ENCODE data around the gene MAP4K3. TPM values are rescaled to one million over a fixed set of nuclear protein-coding genes. Genes with fewer than 3 reads are reported as not detected.

MAP4K3 gene
- total RNA-seq, 1 donor from 2014 or later = 38.5 TPM

DNA sequence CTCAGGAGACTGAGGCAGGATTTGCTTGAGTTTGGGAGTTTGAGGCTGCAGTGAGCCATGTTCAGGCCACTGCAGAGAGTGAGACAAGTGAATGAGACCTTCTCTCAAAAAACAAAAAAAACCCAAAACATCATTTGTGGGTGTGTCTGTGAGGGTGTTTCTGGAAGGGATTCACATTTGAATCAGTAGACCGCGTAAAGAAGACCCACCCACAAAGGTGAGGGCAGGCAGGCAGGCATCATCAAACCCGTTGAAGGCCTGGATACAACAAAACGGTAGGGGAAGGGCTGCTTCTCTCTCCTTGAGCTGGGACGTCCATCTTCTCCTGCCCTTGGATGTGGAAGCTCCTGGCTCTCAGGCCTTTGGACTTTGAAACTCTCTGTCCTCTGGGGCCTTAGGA is 218.7 kb downstream of the MAP4K3 start:
- H3K4me3 ChIP-seq = no peak overlapping the region
- TF ChIP-seq, protein P1, sequence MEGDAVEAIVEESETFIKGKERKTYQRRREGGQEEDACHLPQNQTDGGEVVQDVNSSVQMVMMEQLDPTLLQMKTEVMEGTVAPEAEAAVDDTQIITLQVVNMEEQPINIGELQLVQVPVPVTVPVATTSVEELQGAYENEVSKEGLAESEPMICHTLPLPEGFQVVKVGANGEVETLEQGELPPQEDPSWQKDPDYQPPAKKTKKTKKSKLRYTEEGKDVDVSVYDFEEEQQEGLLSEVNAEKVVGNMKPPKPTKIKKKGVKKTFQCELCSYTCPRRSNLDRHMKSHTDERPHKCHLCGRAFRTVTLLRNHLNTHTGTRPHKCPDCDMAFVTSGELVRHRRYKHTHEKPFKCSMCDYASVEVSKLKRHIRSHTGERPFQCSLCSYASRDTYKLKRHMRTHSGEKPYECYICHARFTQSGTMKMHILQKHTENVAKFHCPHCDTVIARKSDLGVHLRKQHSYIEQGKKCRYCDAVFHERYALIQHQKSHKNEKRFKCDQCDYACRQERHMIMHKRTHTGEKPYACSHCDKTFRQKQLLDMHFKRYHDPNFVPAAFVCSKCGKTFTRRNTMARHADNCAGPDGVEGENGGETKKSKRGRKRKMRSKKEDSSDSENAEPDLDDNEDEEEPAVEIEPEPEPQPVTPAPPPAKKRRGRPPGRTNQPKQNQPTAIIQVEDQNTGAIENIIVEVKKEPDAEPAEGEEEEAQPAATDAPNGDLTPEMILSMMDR (IDR thresholded peaks at IDR 0.05) = no peak
- H3K9me3 ChIP-seq = no peaks in the 10 kb centered on the region
- no peaks in the 10 kb centered on the region for H3K27me3 ChIP-seq
- no peaks in the 10 kb centered on the region for H3K4me1 ChIP-seq
- intact Hi-C loops (cut with DNase I) = no loop called here
- no peak overlapping the region for H3K27ac ChIP-seq
- DNase-seq (ENCODE audit: extremely low spot score in 2 of 2) = no peak
- H3K36me3 ChIP-seq = no peaks in the 10 kb centered on the region

DNA sequence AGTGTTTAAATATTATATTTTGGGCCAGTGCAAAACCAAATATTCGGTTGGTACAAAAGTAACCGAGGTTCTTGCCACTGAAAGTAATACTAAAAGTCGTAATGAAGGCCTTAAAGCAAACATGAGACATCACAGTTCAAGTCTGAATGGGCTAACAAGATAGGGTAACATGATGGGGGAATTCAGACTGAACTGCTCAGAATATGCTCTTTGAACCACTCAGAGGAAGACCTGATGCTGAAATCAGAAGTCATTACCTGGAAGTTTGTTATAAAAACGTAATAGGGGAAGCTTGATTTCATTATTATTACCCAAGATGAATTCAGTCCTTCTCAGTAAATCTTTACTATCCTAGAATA is 219.9 kb downstream of the MAP4K3 start:
- no peak for TF ChIP-seq POLR2AphosphoS5 (IDR thresholded peaks at IDR 0.05; ENCODE audit: insufficient read depth in 1 of 2, low read depth in 1 of 2)
- TF ChIP-seq, protein P1 (IDR thresholded peaks at IDR 0.05) = no peak
- no peaks in the 10 kb centered on the region for H3K27me3 ChIP-seq
- H3K27ac ChIP-seq = no peak overlapping the region
- no peak overlapping the region for H3K4me3 ChIP-seq
- intact Hi-C loops (cut with DNase I) = no loop called here
- no peaks in the 10 kb centered on the region for H3K4me1 ChIP-seq
- no peak for DNase-seq (ENCODE audit: extremely low spot score in 2 of 2)
- no peaks in the 10 kb centered on the region for H3K9me3 ChIP-seq
- H3K36me3 ChIP-seq = no peaks in the 10 kb centered on the region

DNA sequence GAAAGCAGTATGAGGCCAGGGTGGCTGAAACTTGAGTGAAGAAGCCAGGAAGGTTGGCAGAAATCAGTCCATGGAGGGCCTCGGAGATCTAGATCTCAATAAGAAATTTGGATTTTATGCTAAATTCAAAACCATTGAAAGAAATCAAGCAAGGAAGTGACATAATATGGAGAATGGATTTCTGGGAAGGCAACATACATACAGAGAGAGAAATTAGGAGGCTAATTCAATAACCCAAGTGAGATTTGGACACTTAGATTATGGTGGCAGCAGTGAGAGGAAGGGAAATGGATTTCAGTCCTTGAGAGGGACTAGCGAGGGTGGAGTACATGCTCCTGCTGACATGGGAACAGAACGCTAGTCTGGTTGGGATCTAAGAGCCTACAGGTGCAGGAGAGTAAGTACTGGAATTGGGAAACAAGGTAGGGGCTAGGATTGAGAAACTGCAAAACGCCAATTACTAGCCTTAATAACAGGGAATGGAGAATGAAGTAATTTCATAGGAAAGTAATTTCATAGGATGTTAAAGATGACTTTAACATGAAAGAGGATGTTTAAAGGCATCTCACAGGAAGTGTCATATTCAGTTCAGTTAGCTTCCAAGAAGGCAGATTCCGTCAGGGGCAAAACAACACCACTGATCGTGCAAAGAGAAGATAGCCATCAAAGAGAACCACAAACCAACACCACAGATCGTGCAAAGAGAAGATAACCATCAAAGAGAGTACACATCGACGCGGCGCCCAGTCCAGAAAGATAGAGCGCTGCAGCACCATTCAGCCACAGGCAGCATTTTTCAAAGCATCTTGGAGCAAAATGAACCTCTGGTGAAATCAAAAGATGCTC is 220.5 kb downstream of the MAP4K3 start:
- TF ChIP-seq, protein P1 (IDR thresholded peaks at IDR 0.05) = no peak
- TF ChIP-seq POLR2A (IDR thresholded peaks at IDR 0.05) = no peak
- no peak for TF ChIP-seq POLR2AphosphoS5 (IDR thresholded peaks at IDR 0.05; ENCODE audit: insufficient read depth in 1 of 2, low read depth in 1 of 2)
- no peak overlapping the region for H3K4me3 ChIP-seq
- no peaks in the 10 kb centered on the region for H3K9me3 ChIP-seq
- DNase-seq (ENCODE audit: extremely low spot score in 2 of 2) = no peak
- no peaks in the 10 kb centered on the region for H3K36me3 ChIP-seq
- intact Hi-C loops (cut with DNase I) = no loop called here
- no peaks in the 10 kb centered on the region for H3K4me1 ChIP-seq
- no peaks in the 10 kb centered on the region for H3K27me3 ChIP-seq
- H3K27ac ChIP-seq = no peak overlapping the region

DNA sequence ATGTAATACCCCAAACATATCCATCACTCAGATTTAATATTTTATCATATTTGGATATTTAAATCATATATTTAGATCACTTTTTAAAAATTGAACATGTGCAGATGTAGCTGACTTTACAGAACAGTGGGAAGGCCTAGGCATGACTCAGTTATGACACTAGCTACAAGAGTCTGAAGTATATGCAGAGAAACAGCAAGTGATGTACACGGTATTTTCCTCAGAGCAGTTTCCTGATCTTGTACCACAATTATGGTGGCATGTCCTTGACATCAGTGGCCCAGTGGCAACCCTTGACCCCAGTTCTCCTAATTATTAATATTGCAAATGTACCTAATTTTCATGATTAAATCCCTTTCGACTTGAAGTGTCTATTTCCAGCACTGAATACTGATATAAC is 221.5 kb downstream of the MAP4K3 start:
- H3K4me3 ChIP-seq = no peak overlapping the region
- H3K27ac ChIP-seq = no peak overlapping the region
- DNase-seq (ENCODE audit: extremely low spot score in 2 of 2) = no peak
- H3K36me3 ChIP-seq = no peaks in the 10 kb centered on the region
- no peaks in the 10 kb centered on the region for H3K9me3 ChIP-seq
- no peaks in the 10 kb centered on the region for H3K27me3 ChIP-seq
- intact Hi-C loops (cut with DNase I) = no loop called here
- TF ChIP-seq POLR2AphosphoS5 (IDR thresholded peaks at IDR 0.05; ENCODE audit: insufficient read depth in 1 of 2, low read depth in 1 of 2) (no peak), POLR2A (IDR thresholded peaks at IDR 0.05) (no peak)
- TF ChIP-seq, protein P1 (IDR thresholded peaks at IDR 0.05) = no peak
- no peaks in the 10 kb centered on the region for H3K4me1 ChIP-seq

DNA sequence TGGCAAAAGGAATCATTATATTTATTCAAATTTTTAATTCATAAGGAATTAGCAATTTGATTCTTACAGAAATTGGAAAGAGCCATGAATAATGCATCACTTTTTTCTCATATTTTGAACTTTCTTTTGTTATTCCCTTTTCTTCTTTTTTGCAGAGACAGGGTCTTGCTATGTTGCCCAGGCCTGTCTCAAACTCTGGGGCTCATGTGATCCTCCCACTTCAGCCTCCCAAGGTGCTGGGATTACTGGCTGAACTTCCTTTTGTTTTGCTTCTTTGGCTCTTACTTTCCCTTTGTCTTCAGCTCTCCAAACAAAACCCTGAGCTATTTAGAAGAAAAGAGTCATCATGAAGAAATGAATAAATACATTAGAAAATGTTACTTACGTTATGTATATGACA is 224.1 kb downstream of the MAP4K3 start:
- DNase-seq (ENCODE audit: extremely low spot score in 2 of 2) = no peak
- Histone ChIP-seq H3K4me1 (no peaks in the 10 kb centered on the region), H3K9me3 (no peaks in the 10 kb centered on the region), H3K27ac (no peak overlapping the region), H3K4me3 (no peak overlapping the region), H3K36me3 (no peaks in the 10 kb centered on the region), H3K27me3 (no peaks in the 10 kb centered on the region)
- intact Hi-C loops (cut with DNase I) = no loop called here
- no peak for TF ChIP-seq POLR2AphosphoS5 (IDR thresholded peaks at IDR 0.05; ENCODE audit: insufficient read depth in 1 of 2, low read depth in 1 of 2)

Measured in vagina (tissue), 2 donors.